Right atrium auricular region (tissue), 2 donors: ENCODE results near the gene DNAH7. TPM values are rescaled to one million over a fixed set of nuclear protein-coding genes. Genes with fewer than 3 reads are reported as not detected.

Experiments
- DNase-seq: peaks from one replicate; pipeline ENCODE4 v3.0.0-alpha.2; 2019; ENCODE audit warnings: low spot score
- H3K27ac ChIP-seq, 2 donors: fragments of 200-600 bp; sonication (generic); 1 replicate in 1 of 2; 2 replicates in 1 of 2; pipeline ENCODE4 v1.5.1; 2016 to 2019
- H3K27me3 ChIP-seq, 2 donors: fragments of 200-600 bp; sonication (generic); one replicate each; pipeline versions ENCODE4 v1.5.1 to v1.6.0; 2017 to 2019
- H3K36me3 ChIP-seq: fragments of 200-600 bp; sonication (generic); one replicate; pipeline ENCODE4 v1.5.1; 2016
- H3K4me1 ChIP-seq, 2 donors: fragments of 200-600 bp; sonication (generic); one replicate each; pipeline versions ENCODE4 v1.5.1 to v1.6.0; 2017 to 2019
- H3K4me3 ChIP-seq, 2 donors: fragments of 200-600 bp; sonication (generic); 1 replicate in 1 of 2; 2 replicates in 1 of 2; pipeline ENCODE4 v1.5.1; 2017 to 2019; ENCODE audit warnings: mild to moderate bottlenecking in 1 of 2, moderate library complexity in 1 of 2
- H3K9me3 ChIP-seq, 2 donors: fragments of 200-600 bp; sonication (generic); one replicate each; pipeline ENCODE4 v1.5.1; 2019
- CTCF ChIP-seq, 2 donors: fragments of 200-600 bp; sonication (generic); IDR thresholded peaks; one replicate each; pipeline ENCODE4 v1.5.1; 2019; ENCODE audit warnings: antibody characterized with exemption in 2 of 2
- total RNA-seq, 2 donors: library from RNA; depleted of rRNA; stranded (reverse); fragments of >200 nt; gene quantifications; one replicate each; pipeline ENCODE4 v1.1.0, GENCODE V29; 2016

The DNAH7 gene
- total RNA-seq, 2 donors from 2014 or later, result 0.16 to 0.52 TPM

GRCh38 chr2:195891081-195891480 is 177.6 kb downstream of the DNAH7 start:
- H3K27me3 ChIP-seq, result no peaks in the 10 kb centered on the region
- no peak for TF ChIP-seq CTCF (IDR thresholded peaks at IDR 0.05)
- H3K4me1 ChIP-seq, result no peaks in the 10 kb centered on the region
- no peaks in the 10 kb centered on the region for H3K36me3 ChIP-seq
- no peaks in the 10 kb centered on the region for H3K9me3 ChIP-seq
- H3K27ac ChIP-seq, result no peak overlapping the region
- no peak overlapping the region for H3K4me3 ChIP-seq
- no peak for DNase-seq

DNA sequence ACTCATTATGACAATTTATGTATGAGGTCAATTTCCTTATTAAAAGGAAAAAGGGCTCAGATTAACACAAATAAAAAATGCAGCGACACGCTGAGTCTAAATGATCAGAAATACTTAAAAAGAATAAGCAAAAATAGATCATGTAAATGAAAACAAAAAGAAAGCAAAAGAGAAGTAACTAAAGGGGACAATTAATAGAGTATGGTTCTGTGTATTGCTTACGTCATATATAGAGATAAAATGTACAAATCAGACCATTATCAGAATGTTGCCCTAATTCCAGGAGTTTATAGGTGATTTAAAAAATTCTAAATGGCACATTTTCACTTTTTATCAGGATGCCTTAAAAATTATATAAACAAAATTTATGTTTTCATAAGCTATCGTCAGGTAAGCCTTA is 189.5 kb downstream of the DNAH7 start:
- no peaks in the 10 kb centered on the region for H3K4me1 ChIP-seq
- DNase-seq, result no peak
- no peaks in the 10 kb centered on the region for H3K9me3 ChIP-seq
- TF ChIP-seq CTCF (IDR thresholded peaks at IDR 0.05), result no peak
- H3K4me3 ChIP-seq, result no peak overlapping the region
- no peaks in the 10 kb centered on the region for H3K36me3 ChIP-seq
- no peak overlapping the region for H3K27ac ChIP-seq
- H3K27me3 ChIP-seq, result no peaks in the 10 kb centered on the region

- Histone ChIP-seq H3K27ac (no peak overlapping the region), H3K9me3 (no peaks in the 10 kb centered on the region), H3K4me3 (no peak overlapping the region), H3K27me3 (no peaks in the 10 kb centered on the region), H3K4me1 (no peaks in the 10 kb centered on the region), H3K36me3 (no peaks in the 10 kb centered on the region)
- DNase-seq, result no peak
- TF ChIP-seq CTCF (IDR thresholded peaks at IDR 0.05), result no peak
These were observed 197.3 kb downstream of the DNAH7 start for GRCh38 chr2:195871326-195871725.

DNA sequence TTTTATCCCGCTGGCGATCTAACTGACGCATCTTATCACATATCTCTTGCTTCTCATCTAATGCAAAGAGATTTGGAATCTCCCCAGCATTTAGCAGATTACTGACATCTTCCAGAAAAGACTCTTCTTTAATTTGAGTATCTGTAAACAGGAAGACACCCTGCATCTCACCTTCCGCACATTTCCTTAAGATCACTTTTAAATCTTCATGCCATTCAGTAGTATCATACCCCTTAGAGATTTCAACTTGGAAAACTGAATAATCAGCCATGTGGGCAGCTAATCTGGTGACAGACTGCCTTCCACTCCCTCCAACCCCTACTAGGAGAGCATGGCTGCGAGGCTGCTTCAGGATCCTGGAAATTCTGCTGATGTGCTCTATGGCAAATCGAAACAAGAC is 204.3 kb downstream of the DNAH7 start:
- Histone ChIP-seq H3K27me3 (no peaks in the 10 kb centered on the region), H3K27ac (no peak overlapping the region), H3K4me3 (no peak overlapping the region), H3K4me1 (no peaks in the 10 kb centered on the region), H3K36me3 (no peaks in the 10 kb centered on the region), H3K9me3 (no peaks in the 10 kb centered on the region)
- TF ChIP-seq CTCF (IDR thresholded peaks at IDR 0.05), result no peak
- no peak for DNase-seq

DNA sequence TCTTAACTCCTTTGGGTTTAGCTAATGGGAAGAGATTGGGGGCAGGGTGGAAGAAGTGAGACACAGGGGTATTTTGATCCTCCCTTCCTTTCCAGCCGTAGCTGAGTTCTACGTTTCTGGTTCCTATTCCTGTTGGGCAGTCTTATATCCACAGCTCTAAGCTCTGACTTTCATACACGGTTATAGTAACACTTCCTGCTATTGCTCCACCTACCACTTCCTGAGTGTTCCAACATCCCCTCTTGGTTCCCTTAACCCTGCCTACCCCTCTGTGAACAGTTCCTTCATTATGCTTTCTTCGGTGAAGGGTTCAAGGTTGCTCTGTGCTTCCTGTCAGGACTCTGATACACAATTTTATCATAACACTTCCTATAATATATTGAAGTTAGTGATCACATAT is 205.1 kb downstream of the DNAH7 start:
- no peak for TF ChIP-seq CTCF (IDR thresholded peaks at IDR 0.05)
- no peak overlapping the region for H3K4me3 ChIP-seq
- no peaks in the 10 kb centered on the region for H3K27me3 ChIP-seq
- H3K4me1 ChIP-seq, result no peaks in the 10 kb centered on the region
- no peak for DNase-seq
- no peak overlapping the region for H3K27ac ChIP-seq
- no peaks in the 10 kb centered on the region for H3K36me3 ChIP-seq
- H3K9me3 ChIP-seq, result no peaks in the 10 kb centered on the region

DNA sequence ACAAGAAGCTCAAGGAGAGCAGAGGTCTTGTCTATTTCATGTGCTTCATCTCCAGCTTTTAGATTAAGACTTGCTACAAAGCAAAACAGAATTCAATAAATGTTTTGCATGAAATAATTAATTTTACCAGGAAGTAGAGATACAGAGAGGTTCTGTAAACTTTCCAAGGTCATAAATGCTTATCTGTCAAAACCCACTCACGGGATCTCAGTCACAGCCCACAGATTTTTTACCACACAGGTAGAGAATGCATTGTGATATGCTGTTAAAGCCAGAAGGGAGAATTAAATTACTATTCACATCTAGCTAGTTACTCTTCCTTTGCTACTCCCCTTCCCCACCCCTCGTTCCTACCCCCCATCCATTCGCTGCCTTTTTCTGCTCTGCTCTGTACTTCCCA is 205.5 kb downstream of the DNAH7 start:
- no peaks in the 10 kb centered on the region for H3K36me3 ChIP-seq
- H3K27ac ChIP-seq, result no peak overlapping the region
- H3K4me3 ChIP-seq, result no peak overlapping the region
- no peaks in the 10 kb centered on the region for H3K9me3 ChIP-seq
- DNase-seq, result no peak
- no peaks in the 10 kb centered on the region for H3K27me3 ChIP-seq
- no peaks in the 10 kb centered on the region for H3K4me1 ChIP-seq
- TF ChIP-seq CTCF (IDR thresholded peaks at IDR 0.05), result no peak
